22Rv1 (cell line): ENCODE measurements around the gene LSP1.

Source experiments
- H3K27ac ChIP-seq: fragments of 450-650 bp; 2 replicates; pipeline ENCODE4 v1.5.1; 2017
- CTCF ChIP-seq: fragments of 450-650 bp; IDR thresholded peaks from 2 replicates; pipeline ENCODE4 v1.5.1; 2017; ENCODE audit warnings: mild to moderate bottlenecking
- ZFX ChIP-seq: fragments of 450-650 bp; IDR thresholded peaks from 2 replicates; pipeline ENCODE4 v1.6.1; 2017; ENCODE audit warnings: antibody characterized with exemption, borderline replicate concordance

The LSP1 gene

GRCh38 chr11:1826552-1827094 lies 26.3 kb upstream of the LSP1 start:
- no peak overlapping the region for H3K27ac ChIP-seq
- TF ChIP-seq ZFX (no peak), CTCF (peak; percentile 43; the same call in 1 of the 2 replicates)

GRCh38 chr11:1827095-1827813 lies 25.6 kb upstream of the LSP1 start:
- H3K27ac ChIP-seq = no peak overlapping the region
- TF ChIP-seq CTCF (no peak), ZFX (no peak)

GRCh38 chr11:1827931-1828330 lies 25.0 kb upstream of the LSP1 start:
- H3K27ac ChIP-seq = no peak overlapping the region
- TF ChIP-seq ZFX (no peak), CTCF (no peak)

- TF ChIP-seq ZFX (no peak), CTCF (no peak)
- H3K27ac ChIP-seq = no peak overlapping the region
Measured at GRCh38 chr11:1828542-1828941, 24.3 kb upstream of the LSP1 start.

GRCh38 chr11:1829039-1829820 lies 23.7 kb upstream of the LSP1 start:
- TF ChIP-seq ZFX = no peak
- TF ChIP-seq CTCF = no peak
- no peak overlapping the region for H3K27ac ChIP-seq

GRCh38 chr11:1830004-1830321 lies 22.9 kb upstream of the LSP1 start:
- no peak overlapping the region for H3K27ac ChIP-seq
- TF ChIP-seq CTCF = no peak
- TF ChIP-seq ZFX = no peak
